Neural cell (in vitro differentiated cells): ENCODE data around the gene TRAPPC2. TPM values are rescaled to one million over a fixed set of nuclear protein-coding genes. Genes with fewer than 3 reads are reported as not detected.

ENCODE experiments used
- H2AFZ ChIP-seq: fragments of 200-600, 300-800 bp; sonication (generic), shearing (Covaris generic); 2 replicates; pipeline ENCODE4 v1.6.0; 2014; ENCODE audit warnings: low read depth, mild to moderate bottlenecking, antibody characterized with exemption, low read length, moderate library complexity
- H3F3A ChIP-seq: fragments of 200-600 bp; shearing (Covaris generic); 2 replicates; pipeline ENCODE4 v1.6.1; 2016; ENCODE audit warnings: mild to moderate bottlenecking, moderate library complexity, mixed read lengths, antibody characterized with exemption, low read length; ENCODE audit not compliant: insufficient read depth, poor library complexity, severe bottlenecking
- H3K27ac ChIP-seq: fragments of 200-600, 300-800 bp; sonication (generic), shearing (Covaris generic); 2 replicates; pipeline ENCODE4 v1.5.1; 2014; ENCODE audit warnings: mild to moderate bottlenecking, low read length, moderate library complexity
- H3K27me3 ChIP-seq: fragments of 300-800, 200-600 bp; sonication (generic), shearing (Covaris generic); 2 replicates; pipeline ENCODE4 v1.6.0; 2014; ENCODE audit warnings: mild to moderate bottlenecking, low read depth, low read length, moderate library complexity; ENCODE audit not compliant: insufficient read depth
- H3K36me3 ChIP-seq: fragments of 300-800, 200-600 bp; sonication (generic), shearing (Covaris generic); 2 replicates; pipeline ENCODE4 v1.5.1; 2014; ENCODE audit warnings: mild to moderate bottlenecking, antibody characterized with exemption, low read length, moderate library complexity; ENCODE audit not compliant: insufficient read depth
- H3K4me2 ChIP-seq: fragments of 300-800, 200-600 bp; sonication (generic), shearing (Covaris generic); 2 replicates; pipeline ENCODE4 v1.6.0; 2014; ENCODE audit warnings: mild to moderate bottlenecking, low read length
- H3K4me3 ChIP-seq: fragments of 300-800, 200-600 bp; sonication (generic), shearing (Covaris generic); 2 replicates; pipeline ENCODE4 v1.5.1; 2014; ENCODE audit warnings: mild to moderate bottlenecking, low read length, moderate library complexity
- H3K79me2 ChIP-seq: fragments of 200-600 bp; shearing (Covaris generic); replicated peaks from 2 replicates; pipeline ENCODE4 v1.6.0; 2014; ENCODE audit warnings: mild to moderate bottlenecking, low read length, moderate library complexity; ENCODE audit not compliant: insufficient read depth
- H3K9ac ChIP-seq: fragments of 300-800, 200-600 bp; sonication (generic), shearing (Covaris generic); 2 replicates; pipeline ENCODE4 v1.6.1; 2016; ENCODE audit warnings: mild to moderate bottlenecking, low read length, mixed read lengths
- H3K9me2 ChIP-seq: fragments of 200-600 bp; shearing (Covaris generic); 2 replicates; pipeline ENCODE4 v1.6.1; 2016; ENCODE audit warnings: mild to moderate bottlenecking, low read length, mixed read lengths; ENCODE audit not compliant: insufficient read depth
- H3K9me3 ChIP-seq: fragments of 200-600, 300-800 bp; sonication (generic), shearing (Covaris generic); 2 replicates; pipeline ENCODE4 v1.6.1; 2016; ENCODE audit warnings: mild to moderate bottlenecking, mixed run types, low read length, moderate library complexity, mixed read lengths
- H4K20me1 ChIP-seq: fragments of 200-600 bp; shearing (Covaris generic); 2 replicates; pipeline ENCODE4 v1.6.1; 2016; ENCODE audit warnings: mild to moderate bottlenecking, mixed run types; ENCODE audit not compliant: insufficient read depth
- CTCF ChIP-seq: fragments of 450-650 bp; IDR thresholded peaks from 2 replicates; pipeline ENCODE4 v1.5.1; 2014; ENCODE audit warnings: antibody characterized with exemption, mild to moderate bottlenecking, moderate library complexity; ENCODE audit not compliant: poor library complexity, severe bottlenecking
- EP300 ChIP-seq: fragments of 450-650 bp; conservative IDR thresholded peaks from 2 replicates; pipeline ENCODE4 v1.6.1; 2014; ENCODE audit warnings: antibody characterized with exemption, mild to moderate bottlenecking, moderate library complexity; ENCODE audit not compliant: poor library complexity, severe bottlenecking
- EZH2 ChIP-seq: fragments of 200-600, 300-800 bp; shearing (Covaris generic), sonication (generic); IDR thresholded peaks from 2 replicates; pipeline ENCODE4 v1.6.1; 2014; ENCODE audit warnings: antibody characterized with exemption, low read length, borderline replicate concordance, mild to moderate bottlenecking; ENCODE audit not compliant: insufficient read depth, poor library complexity, severe bottlenecking
- MXI1 ChIP-seq: fragments of 450-650 bp; conservative IDR thresholded peaks from 2 replicates; pipeline ENCODE4 v1.6.1; 2014; ENCODE audit warnings: antibody characterized with exemption, mild to moderate bottlenecking; ENCODE audit not compliant: poor library complexity, severe bottlenecking
- POLR2AphosphoS5 ChIP-seq: IDR thresholded peaks from 2 replicates; pipeline ENCODE4 v1.6.1; 2012
- RAD21 ChIP-seq: fragments of 450-650 bp; conservative IDR thresholded peaks from 2 replicates; pipeline ENCODE4 v1.6.1; 2014; ENCODE audit warnings: antibody characterized with exemption, mild to moderate bottlenecking, moderate library complexity
- REST ChIP-seq: IDR thresholded peaks from 2 replicates; pipeline ENCODE4 v1.6.1; 2012; ENCODE audit warnings: borderline replicate concordance
- SMC3 ChIP-seq: fragments of 450-650 bp; conservative IDR thresholded peaks from 2 replicates; pipeline ENCODE4 v1.6.1; 2014; ENCODE audit warnings: antibody characterized with exemption, mild to moderate bottlenecking, moderate library complexity; ENCODE audit not compliant: poor library complexity
- TAF1 ChIP-seq: IDR thresholded peaks from 2 replicates; pipeline ENCODE4 v1.6.1; 2012; ENCODE audit warnings: low read depth
- polyA plus RNA-seq: library from polyadenylated mRNA; depleted of rRNA; stranded (reverse); fragments of >200 nt; gene quantifications from 2 replicates; pipeline ENCODE4 v1.2.3, GENCODE V29; 2014

The TRAPPC2 gene
- polyA plus RNA-seq, 1 donor from 2014 or later = 94.2 TPM

GRCh38 chrX:13693341-13693961, 41.0 kb downstream of the TRAPPC2 start:
- Histone ChIP-seq H4K20me1 (no peaks in the 10 kb centered on the region), H3K4me3 (no peak overlapping the region), H3K27me3 (no peaks in the 10 kb centered on the region), H3K9me2 (no peaks in the 10 kb centered on the region), H3K27ac (no peak overlapping the region), H3K79me2 (peaks cover 27% of the 10 kb centered on the region), H3K36me3 (no peaks in the 10 kb centered on the region), H3K9me3 (no peaks in the 10 kb centered on the region), H2AFZ (no peak overlapping the region), H3K9ac (no peak overlapping the region), H3F3A (no peaks in the 10 kb centered on the region), H3K4me2 (no peak overlapping the region)
- TF ChIP-seq REST = no peak
- no peak for TF ChIP-seq TAF1
- TF ChIP-seq MXI1 = no peak
- TF ChIP-seq RAD21 = no peak
- TF ChIP-seq SMC3 = no peak
- TF ChIP-seq EZH2 = no peak
- no peak for TF ChIP-seq POLR2AphosphoS5
- no peak for TF ChIP-seq CTCF

GRCh38 chrX:13692771-13693231, 41.6 kb downstream of the TRAPPC2 start:
- Histone ChIP-seq H3K79me2 (peaks cover 29% of the 10 kb centered on the region), H2AFZ (no peak overlapping the region), H3K27me3 (no peaks in the 10 kb centered on the region), H3K4me3 (no peak overlapping the region), H3F3A (no peaks in the 10 kb centered on the region), H4K20me1 (no peaks in the 10 kb centered on the region), H3K4me2 (no peak overlapping the region), H3K9ac (no peak overlapping the region), H3K27ac (no peak overlapping the region), H3K9me3 (no peaks in the 10 kb centered on the region), H3K36me3 (no peaks in the 10 kb centered on the region), H3K9me2 (no peaks in the 10 kb centered on the region)
- TF ChIP-seq REST = no peak
- no peak for TF ChIP-seq SMC3
- no peak for TF ChIP-seq EP300
- TF ChIP-seq RAD21 = no peak
- no peak for TF ChIP-seq POLR2AphosphoS5
- TF ChIP-seq TAF1 = no peak
- TF ChIP-seq EZH2 = no peak
